ENCODE measurements around the gene FAM171A1.

The FAM171A1 gene

DNA sequence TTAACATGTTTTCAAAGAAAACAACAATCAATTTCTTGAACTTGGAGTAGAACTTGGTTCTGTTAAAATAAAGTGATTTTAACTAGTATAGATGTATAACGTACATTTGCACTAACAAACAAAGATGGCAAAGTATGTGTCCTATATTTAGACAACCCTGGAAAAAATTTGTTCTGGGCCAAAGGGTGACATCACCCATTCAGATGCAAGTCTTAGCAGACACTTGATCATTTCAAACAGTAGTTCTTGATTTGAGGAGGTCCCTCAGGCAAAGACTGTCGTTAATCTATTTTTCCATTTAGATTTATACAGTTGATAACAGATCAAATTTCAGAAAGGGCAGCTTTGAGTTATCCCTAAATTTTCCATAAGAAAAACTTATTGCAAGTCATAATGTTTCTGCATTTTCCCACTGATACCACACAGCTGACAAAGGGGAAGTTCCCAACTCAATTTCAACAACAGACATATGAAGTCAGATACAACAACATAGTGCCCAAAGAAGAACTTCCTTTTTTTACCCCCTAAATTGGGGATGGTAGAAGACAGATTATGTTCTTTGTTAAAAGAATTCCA is 207.7 kb downstream of the FAM171A1 start:
- no peaks in the 10 kb centered on the region for H3K27me3 ChIP-seq (replicated peaks; ENCODE audit: insufficient read depth, low read length)
- H3K4me1 ChIP-seq (ENCODE audit: low read length): no peaks in the 10 kb centered on the region
- no peak overlapping the region for H3K27ac ChIP-seq (ENCODE audit: low read length)
- DNase-seq: no peak
- H4K20me1 ChIP-seq (ENCODE audit: insufficient read depth, low read length): no peaks in the 10 kb centered on the region
- no peak overlapping the region for H3K4me2 ChIP-seq (ENCODE audit: low read depth, low read length)
- H3K36me3 ChIP-seq (replicated peaks; ENCODE audit: insufficient read depth, low read length): no peaks in the 10 kb centered on the region
- H3K9me3 ChIP-seq (replicated peaks; ENCODE audit: insufficient read depth, low read length): no peaks in the 10 kb centered on the region
- no peaks in the 10 kb centered on the region for H3K9me2 ChIP-seq (replicated peaks; ENCODE audit: insufficient read depth, low read length)
- H3K4me3 ChIP-seq (ENCODE audit: low read length): no peak overlapping the region
- no peaks in the 10 kb centered on the region for H3F3A ChIP-seq (ENCODE audit: insufficient read depth, low read length)
- TF ChIP-seq EZH2phosphoT487 (IDR thresholded peaks at IDR 0.05; ENCODE audit: low read length) (no peak), EZH2 (optimal IDR thresholded peaks at IDR 0.05; ENCODE audit: low read depth, low read length) (no peak)
- TF ChIP-seq, protein P1, sequence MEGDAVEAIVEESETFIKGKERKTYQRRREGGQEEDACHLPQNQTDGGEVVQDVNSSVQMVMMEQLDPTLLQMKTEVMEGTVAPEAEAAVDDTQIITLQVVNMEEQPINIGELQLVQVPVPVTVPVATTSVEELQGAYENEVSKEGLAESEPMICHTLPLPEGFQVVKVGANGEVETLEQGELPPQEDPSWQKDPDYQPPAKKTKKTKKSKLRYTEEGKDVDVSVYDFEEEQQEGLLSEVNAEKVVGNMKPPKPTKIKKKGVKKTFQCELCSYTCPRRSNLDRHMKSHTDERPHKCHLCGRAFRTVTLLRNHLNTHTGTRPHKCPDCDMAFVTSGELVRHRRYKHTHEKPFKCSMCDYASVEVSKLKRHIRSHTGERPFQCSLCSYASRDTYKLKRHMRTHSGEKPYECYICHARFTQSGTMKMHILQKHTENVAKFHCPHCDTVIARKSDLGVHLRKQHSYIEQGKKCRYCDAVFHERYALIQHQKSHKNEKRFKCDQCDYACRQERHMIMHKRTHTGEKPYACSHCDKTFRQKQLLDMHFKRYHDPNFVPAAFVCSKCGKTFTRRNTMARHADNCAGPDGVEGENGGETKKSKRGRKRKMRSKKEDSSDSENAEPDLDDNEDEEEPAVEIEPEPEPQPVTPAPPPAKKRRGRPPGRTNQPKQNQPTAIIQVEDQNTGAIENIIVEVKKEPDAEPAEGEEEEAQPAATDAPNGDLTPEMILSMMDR (IDR thresholded peaks at IDR 0.05; ENCODE audit: low read length): no peak
- peaks cover 22% of the 10 kb centered on the region for H3K79me2 ChIP-seq (ENCODE audit: low read length)
- no peak overlapping the region for H3K9ac ChIP-seq (ENCODE audit: low read length)
- H2AFZ ChIP-seq (ENCODE audit: low read length): no peak overlapping the region
